SK-N-SH treated with all-trans-retinoic acid at 6 μM for 48 hours (cell line): Measurements from ENCODE around the gene GPC5.

Experiments used
- ATAC-seq: fragments of 200-7000 bp; cut with Tn5 transposase; 3 replicates; pipeline ENCODE4 v1.9.1; 2020; ENCODE audit warnings: mild to moderate bottlenecking, moderate library complexity
- ARNTL ChIP-seq: fragments of 450-650 bp; formaldehyde crosslinking; IDR thresholded peaks from 2 replicates; pipeline ENCODE4 v1.5.0; 2020; ENCODE audit warnings: low read depth, mild to moderate bottlenecking, moderate library complexity, borderline replicate concordance
- CSDC2 ChIP-seq: fragments of 250-450 bp; sonication (Bioruptor Pico); IDR thresholded peaks from 2 replicates; pipeline ENCODE4 v1.5.0; 2020; ENCODE audit warnings: mild to moderate bottlenecking, moderate library complexity
- ESRRG ChIP-seq: fragments of 250-450 bp; sonication (Bioruptor Pico); IDR thresholded peaks from 2 replicates; pipeline ENCODE4 v1.6.1; 2021; ENCODE audit warnings: mild to moderate bottlenecking
- GLIS3 ChIP-seq: fragments of 250-450 bp; sonication (Bioruptor Pico); IDR thresholded peaks from 2 replicates; pipeline ENCODE4 v1.5.0; 2020; ENCODE audit warnings: mild to moderate bottlenecking, moderate library complexity
- ISL1 ChIP-seq: fragments of 250-450 bp; sonication (Bioruptor Pico); IDR thresholded peaks from 2 replicates; pipeline ENCODE4 v2.1.2; 2022; ENCODE audit warnings: mild to moderate bottlenecking, moderate library complexity
- OSR1 ChIP-seq: fragments of 250-450 bp; sonication (Bioruptor Pico); IDR thresholded peaks from 2 replicates; pipeline ENCODE4 v1.8.0; 2022; ENCODE audit warnings: moderate library complexity, mild to moderate bottlenecking, inconsistent platforms
- PPARA ChIP-seq: fragments of 250-450 bp; sonication (Bioruptor Pico); IDR thresholded peaks from 2 replicates; pipeline ENCODE4 v1.5.0; 2020; ENCODE audit warnings: mild to moderate bottlenecking, borderline replicate concordance
- RARB ChIP-seq: fragments of 250-450 bp; sonication (Bioruptor Pico); IDR thresholded peaks from 2 replicates; pipeline ENCODE4 v1.8.0; 2021; ENCODE audit warnings: mild to moderate bottlenecking, moderate library complexity
- SNAI2 ChIP-seq: fragments of 250-450 bp; sonication (Bioruptor Pico); IDR thresholded peaks from 2 replicates; pipeline ENCODE4 v1.5.0; 2020; ENCODE audit warnings: mild to moderate bottlenecking, moderate library complexity
- TCF4 ChIP-seq: fragments of 250-450 bp; sonication (Bioruptor Pico); IDR thresholded peaks from 2 replicates; pipeline ENCODE4 v1.8.0; 2021; ENCODE audit warnings: mild to moderate bottlenecking, moderate library complexity, borderline replicate concordance
- TOX ChIP-seq: fragments of 250-450 bp; sonication (Bioruptor Pico); IDR thresholded peaks from 2 replicates; pipeline ENCODE4 v1.8.0; 2021; ENCODE audit warnings: mild to moderate bottlenecking, moderate library complexity, borderline replicate concordance
- ZC3H10 ChIP-seq: fragments of 250-450 bp; sonication (Bioruptor Pico); IDR thresholded peaks from 2 replicates; pipeline ENCODE4 v1.5.1; 2021; ENCODE audit warnings: mild to moderate bottlenecking, moderate library complexity
- ZFP3 ChIP-seq: fragments of 250-450 bp; sonication (Bioruptor Pico); IDR thresholded peaks from 2 replicates; pipeline ENCODE4 v1.5.0; 2020; ENCODE audit warnings: mild to moderate bottlenecking, moderate library complexity
- ZFP30 ChIP-seq: fragments of 450-650 bp; formaldehyde crosslinking; IDR thresholded peaks from 2 replicates; pipeline ENCODE4 v1.5.0; 2022; ENCODE audit warnings: mild to moderate bottlenecking, moderate library complexity
- ZNF565 ChIP-seq: fragments of 450-650 bp; formaldehyde crosslinking; conservative IDR thresholded peaks from 2 replicates; pipeline ENCODE4 v1.5.0; 2020; ENCODE audit warnings: low read depth, mild to moderate bottlenecking, moderate library complexity
- ZNF70 ChIP-seq: fragments of 450-650 bp; formaldehyde crosslinking; IDR thresholded peaks from 2 replicates; pipeline ENCODE4 v1.5.0; 2020; ENCODE audit warnings: mild to moderate bottlenecking, moderate library complexity
- ZNF8 ChIP-seq: fragments of 450-650 bp; formaldehyde crosslinking; IDR thresholded peaks from 2 replicates; pipeline ENCODE4 v1.5.0; 2020; ENCODE audit warnings: mild to moderate bottlenecking, moderate library complexity
- TF ChIP-seq, protein P1 (sequence below): fragments of 250-450 bp; sonication (Bioruptor Pico); IDR thresholded peaks from 2 replicates; pipeline ENCODE4 v1.5.0; 2020; ENCODE audit warnings: mild to moderate bottlenecking, moderate library complexity
- TF ChIP-seq, protein P2 (sequence below): fragments of 250-450 bp; sonication (Bioruptor Pico); IDR thresholded peaks from 2 replicates; pipeline ENCODE4 v1.5.1; 2020; ENCODE audit warnings: low read depth, mild to moderate bottlenecking, moderate library complexity
- TF ChIP-seq, protein P3 (sequence below): fragments of 250-450 bp; sonication (Bioruptor Pico); IDR thresholded peaks from 2 replicates; pipeline ENCODE4 v1.8.0; 2021; ENCODE audit warnings: low read depth, mild to moderate bottlenecking, moderate library complexity, borderline replicate concordance
- TF ChIP-seq, protein P4 (sequence below): fragments of 250-450 bp; sonication (Bioruptor Pico); IDR thresholded peaks from 2 replicates; pipeline ENCODE4 v1.8.0; 2020; ENCODE audit warnings: mild to moderate bottlenecking, moderate library complexity, borderline replicate concordance

GPC5 gene

DNA sequence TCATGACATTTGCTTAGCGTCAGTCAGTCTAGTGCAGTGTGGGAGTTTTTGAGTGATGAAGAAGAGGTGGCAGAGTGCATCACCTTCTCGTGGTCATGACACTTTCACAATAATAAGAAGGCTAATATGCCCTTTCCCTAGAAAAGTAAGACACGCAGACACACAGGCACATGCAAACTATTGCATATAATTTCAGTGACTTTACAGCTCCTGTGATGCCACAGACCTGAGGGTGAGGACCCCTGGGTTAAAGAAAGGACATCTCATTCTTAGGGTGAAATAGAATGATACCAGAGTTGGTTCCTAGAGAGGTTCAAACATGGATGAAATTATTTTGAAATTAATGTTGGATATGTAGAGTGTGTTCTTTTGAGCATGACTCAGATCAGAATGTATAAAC, 300.3 kb downstream of the GPC5 start (continued):
- TF ChIP-seq, protein P1, sequence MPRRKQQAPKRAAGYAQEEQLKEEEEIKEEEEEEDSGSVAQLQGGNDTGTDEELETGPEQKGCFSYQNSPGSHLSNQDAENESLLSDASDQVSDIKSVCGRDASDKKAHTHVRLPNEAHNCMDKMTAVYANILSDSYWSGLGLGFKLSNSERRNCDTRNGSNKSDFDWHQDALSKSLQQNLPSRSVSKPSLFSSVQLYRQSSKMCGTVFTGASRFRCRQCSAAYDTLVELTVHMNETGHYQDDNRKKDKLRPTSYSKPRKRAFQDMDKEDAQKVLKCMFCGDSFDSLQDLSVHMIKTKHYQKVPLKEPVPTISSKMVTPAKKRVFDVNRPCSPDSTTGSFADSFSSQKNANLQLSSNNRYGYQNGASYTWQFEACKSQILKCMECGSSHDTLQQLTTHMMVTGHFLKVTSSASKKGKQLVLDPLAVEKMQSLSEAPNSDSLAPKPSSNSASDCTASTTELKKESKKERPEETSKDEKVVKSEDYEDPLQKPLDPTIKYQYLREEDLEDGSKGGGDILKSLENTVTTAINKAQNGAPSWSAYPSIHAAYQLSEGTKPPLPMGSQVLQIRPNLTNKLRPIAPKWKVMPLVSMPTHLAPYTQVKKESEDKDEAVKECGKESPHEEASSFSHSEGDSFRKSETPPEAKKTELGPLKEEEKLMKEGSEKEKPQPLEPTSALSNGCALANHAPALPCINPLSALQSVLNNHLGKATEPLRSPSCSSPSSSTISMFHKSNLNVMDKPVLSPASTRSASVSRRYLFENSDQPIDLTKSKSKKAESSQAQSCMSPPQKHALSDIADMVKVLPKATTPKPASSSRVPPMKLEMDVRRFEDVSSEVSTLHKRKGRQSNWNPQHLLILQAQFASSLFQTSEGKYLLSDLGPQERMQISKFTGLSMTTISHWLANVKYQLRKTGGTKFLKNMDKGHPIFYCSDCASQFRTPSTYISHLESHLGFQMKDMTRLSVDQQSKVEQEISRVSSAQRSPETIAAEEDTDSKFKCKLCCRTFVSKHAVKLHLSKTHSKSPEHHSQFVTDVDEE (CRISPR knock-in tag), result no peak
- TF ChIP-seq RARB (CRISPR knock-in tag), result no peak

DNA sequence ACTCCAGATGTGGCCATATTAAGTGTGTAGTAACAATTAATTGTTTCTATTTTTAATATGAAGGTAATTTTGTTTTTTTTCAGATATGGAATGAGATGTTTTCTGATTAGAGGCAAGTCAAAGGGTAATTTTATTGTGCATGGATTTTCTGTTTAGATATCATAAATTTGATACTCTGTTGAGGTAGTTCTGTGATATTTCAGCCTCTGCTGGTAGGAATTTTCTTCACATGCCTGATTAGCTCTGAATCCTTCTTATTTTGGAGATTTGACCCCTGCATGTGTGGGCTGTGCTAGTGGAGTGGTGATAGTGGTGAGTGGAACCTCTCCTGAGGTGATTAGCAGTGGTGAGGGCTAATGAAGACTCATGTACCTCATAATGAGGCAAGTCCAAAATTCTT, 301.4 kb downstream of the GPC5 start:
- no peak for TF ChIP-seq ZFP30
- no peak for TF ChIP-seq GLIS3 (CRISPR knock-in tag)
- TF ChIP-seq ZC3H10 (CRISPR knock-in tag), result no peak
- TF ChIP-seq SNAI2 (CRISPR knock-in tag), result no peak
- TF ChIP-seq ZFP3 (CRISPR knock-in tag), result no peak
- TF ChIP-seq ARNTL (CRISPR knock-in tag), result no peak
- no peak for TF ChIP-seq CSDC2
- TF ChIP-seq OSR1, result no peak
- no peak for TF ChIP-seq PPARA
- TF ChIP-seq ESRRG (CRISPR knock-in tag), result no peak
- TF ChIP-seq, protein P2, sequence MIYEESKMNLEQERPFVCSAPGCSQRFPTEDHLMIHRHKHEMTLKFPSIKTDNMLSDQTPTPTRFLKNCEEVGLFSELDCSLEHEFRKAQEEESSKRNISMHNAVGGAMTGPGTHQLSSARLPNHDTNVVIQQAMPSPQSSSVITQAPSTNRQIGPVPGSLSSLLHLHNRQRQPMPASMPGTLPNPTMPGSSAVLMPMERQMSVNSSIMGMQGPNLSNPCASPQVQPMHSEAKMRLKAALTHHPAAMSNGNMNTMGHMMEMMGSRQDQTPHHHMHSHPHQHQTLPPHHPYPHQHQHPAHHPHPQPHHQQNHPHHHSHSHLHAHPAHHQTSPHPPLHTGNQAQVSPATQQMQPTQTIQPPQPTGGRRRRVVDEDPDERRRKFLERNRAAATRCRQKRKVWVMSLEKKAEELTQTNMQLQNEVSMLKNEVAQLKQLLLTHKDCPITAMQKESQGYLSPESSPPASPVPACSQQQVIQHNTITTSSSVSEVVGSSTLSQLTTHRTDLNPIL (CRISPR knock-in tag), result no peak
- no peak for TF ChIP-seq ZNF565 (CRISPR knock-in tag)
- no peak for TF ChIP-seq ISL1 (CRISPR knock-in tag)
- TF ChIP-seq TCF4, result no peak
- no peak for TF ChIP-seq TOX (CRISPR knock-in tag)
- no peak for ATAC-seq

DNA sequence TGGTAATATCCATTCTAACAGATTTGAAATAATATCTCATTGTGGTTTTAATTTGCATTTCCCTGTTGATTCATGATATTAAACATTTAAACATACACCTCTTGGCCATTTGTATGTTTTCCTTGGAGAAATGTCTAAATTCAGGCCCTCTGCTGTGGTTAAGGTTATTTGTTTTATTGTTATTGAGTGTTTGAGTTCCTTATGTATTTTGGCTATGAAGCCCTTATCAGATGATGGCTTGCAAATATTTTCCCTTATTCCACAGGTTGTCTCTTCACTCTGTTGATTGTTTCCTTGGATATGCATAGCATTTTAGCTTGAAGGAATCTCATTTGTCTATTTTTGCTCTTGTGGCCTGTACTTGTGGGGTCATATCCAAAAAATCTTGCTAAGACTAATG, 303.6 kb downstream of the GPC5 start:
- TF ChIP-seq OSR1, result no peak
- TF ChIP-seq ZNF565 (CRISPR knock-in tag), result no peak
- TF ChIP-seq, protein P1 (CRISPR knock-in tag), result no peak
- TF ChIP-seq SNAI2 (CRISPR knock-in tag), result no peak
- no peak for TF ChIP-seq TCF4
- TF ChIP-seq ZNF8 (CRISPR knock-in tag), result no peak
- TF ChIP-seq, protein P3, sequence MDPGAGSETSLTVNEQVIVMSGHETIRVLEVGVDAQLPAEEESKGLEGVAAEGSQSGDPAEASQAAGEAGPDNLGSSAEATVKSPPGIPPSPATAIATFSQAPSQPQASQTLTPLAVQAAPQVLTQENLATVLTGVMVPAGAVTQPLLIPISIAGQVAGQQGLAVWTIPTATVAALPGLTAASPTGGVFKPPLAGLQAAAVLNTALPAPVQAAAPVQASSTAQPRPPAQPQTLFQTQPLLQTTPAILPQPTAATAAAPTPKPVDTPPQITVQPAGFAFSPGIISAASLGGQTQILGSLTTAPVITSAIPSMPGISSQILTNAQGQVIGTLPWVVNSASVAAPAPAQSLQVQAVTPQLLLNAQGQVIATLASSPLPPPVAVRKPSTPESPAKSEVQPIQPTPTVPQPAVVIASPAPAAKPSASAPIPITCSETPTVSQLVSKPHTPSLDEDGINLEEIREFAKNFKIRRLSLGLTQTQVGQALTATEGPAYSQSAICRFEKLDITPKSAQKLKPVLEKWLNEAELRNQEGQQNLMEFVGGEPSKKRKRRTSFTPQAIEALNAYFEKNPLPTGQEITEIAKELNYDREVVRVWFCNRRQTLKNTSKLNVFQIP (CRISPR knock-in tag), result no peak
- no peak for TF ChIP-seq PPARA
- TF ChIP-seq ZNF70 (CRISPR knock-in tag), result no peak
- no peak for TF ChIP-seq ZC3H10 (CRISPR knock-in tag)
- TF ChIP-seq CSDC2, result no peak
- TF ChIP-seq, protein P4, sequence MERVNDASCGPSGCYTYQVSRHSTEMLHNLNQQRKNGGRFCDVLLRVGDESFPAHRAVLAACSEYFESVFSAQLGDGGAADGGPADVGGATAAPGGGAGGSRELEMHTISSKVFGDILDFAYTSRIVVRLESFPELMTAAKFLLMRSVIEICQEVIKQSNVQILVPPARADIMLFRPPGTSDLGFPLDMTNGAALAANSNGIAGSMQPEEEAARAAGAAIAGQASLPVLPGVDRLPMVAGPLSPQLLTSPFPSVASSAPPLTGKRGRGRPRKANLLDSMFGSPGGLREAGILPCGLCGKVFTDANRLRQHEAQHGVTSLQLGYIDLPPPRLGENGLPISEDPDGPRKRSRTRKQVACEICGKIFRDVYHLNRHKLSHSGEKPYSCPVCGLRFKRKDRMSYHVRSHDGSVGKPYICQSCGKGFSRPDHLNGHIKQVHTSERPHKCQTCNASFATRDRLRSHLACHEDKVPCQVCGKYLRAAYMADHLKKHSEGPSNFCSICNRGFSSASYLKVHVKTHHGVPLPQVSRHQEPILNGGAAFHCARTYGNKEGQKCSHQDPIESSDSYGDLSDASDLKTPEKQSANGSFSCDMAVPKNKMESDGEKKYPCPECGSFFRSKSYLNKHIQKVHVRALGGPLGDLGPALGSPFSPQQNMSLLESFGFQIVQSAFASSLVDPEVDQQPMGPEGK, result no peak
- TF ChIP-seq ISL1 (CRISPR knock-in tag), result no peak
- TF ChIP-seq, protein P2 (CRISPR knock-in tag), result no peak
- TF ChIP-seq GLIS3 (CRISPR knock-in tag), result no peak
- no peak for TF ChIP-seq ESRRG (CRISPR knock-in tag)
- no peak for TF ChIP-seq RARB (CRISPR knock-in tag)

More for the DNA sequence above, 303.6 kb downstream of the GPC5 start:
- no peak for ATAC-seq
